ENCODE results near the gene HIGD1B. TPM values are rescaled to one million over a fixed set of nuclear protein-coding genes. Genes with fewer than 3 reads are reported as not detected.

Gene HIGD1B
- polyA plus RNA-seq, 1 donor from 2014 or later = not detected

GRCh38 chr17:44840936-44841335, 6.7 kb upstream of the HIGD1B start:
- Histone ChIP-seq H4K20me1 (ENCODE audit: insufficient read depth) (no peaks in the 10 kb centered on the region), H3K4me3 (ENCODE audit: low read length) (no peak overlapping the region), H3K9ac (ENCODE audit: low read length) (no peak overlapping the region), H3K4me2 (ENCODE audit: low read length) (no peak overlapping the region), H3K27ac (ENCODE audit: low read length) (no peak overlapping the region), H2AFZ (ENCODE audit: low read depth, low read length) (no peak overlapping the region), H3K9me2 (ENCODE audit: insufficient read depth, low read length) (no peaks in the 10 kb centered on the region), H3K36me3 (ENCODE audit: insufficient read depth, low read length) (no peaks in the 10 kb centered on the region), H3K9me3 (ENCODE audit: low read length) (no peaks in the 10 kb centered on the region), H3K79me2 (replicated peaks; ENCODE audit: insufficient read depth, low read length) (no peaks in the 10 kb centered on the region), H3F3A (ENCODE audit: insufficient read depth, low read length, poor library complexity, severe bottlenecking) (no peaks in the 10 kb centered on the region), H3K27me3 (ENCODE audit: insufficient read depth, low read depth, low read length) (no peaks in the 10 kb centered on the region)
- TF ChIP-seq RAD21 (conservative IDR thresholded peaks at IDR 0.05) = no peak
- no peak for TF ChIP-seq MXI1 (conservative IDR thresholded peaks at IDR 0.05; ENCODE audit: poor library complexity, severe bottlenecking)
- no peak for TF ChIP-seq EZH2 (IDR thresholded peaks at IDR 0.05; ENCODE audit: borderline replicate concordance, insufficient read depth, low read length, poor library complexity, severe bottlenecking)
- no peak for TF ChIP-seq CTCF (IDR thresholded peaks at IDR 0.05; ENCODE audit: poor library complexity, severe bottlenecking)
- TF ChIP-seq SMC3 (conservative IDR thresholded peaks at IDR 0.05; ENCODE audit: poor library complexity) = no peak
- no peak for TF ChIP-seq REST (IDR thresholded peaks at IDR 0.05; ENCODE audit: borderline replicate concordance)
- no peak for TF ChIP-seq TAF1 (IDR thresholded peaks at IDR 0.05; ENCODE audit: low read depth)
- TF ChIP-seq POLR2AphosphoS5 (IDR thresholded peaks at IDR 0.05) = no peak

- Histone ChIP-seq H3K36me3 (ENCODE audit: insufficient read depth, low read length) (no peaks in the 10 kb centered on the region), H3K27me3 (ENCODE audit: insufficient read depth, low read depth, low read length) (no peaks in the 10 kb centered on the region), H3K9me2 (ENCODE audit: insufficient read depth, low read length) (no peaks in the 10 kb centered on the region), H3K9ac (ENCODE audit: low read length) (no peak overlapping the region), H3K9me3 (ENCODE audit: low read length) (no peaks in the 10 kb centered on the region), H3K4me3 (ENCODE audit: low read length) (no peak overlapping the region), H3F3A (ENCODE audit: insufficient read depth, low read length, poor library complexity, severe bottlenecking) (no peaks in the 10 kb centered on the region), H3K27ac (ENCODE audit: low read length) (no peak overlapping the region), H3K4me2 (ENCODE audit: low read length) (no peak overlapping the region), H2AFZ (ENCODE audit: low read depth, low read length) (no peak overlapping the region), H3K79me2 (replicated peaks; ENCODE audit: insufficient read depth, low read length) (no peaks in the 10 kb centered on the region), H4K20me1 (ENCODE audit: insufficient read depth) (no peaks in the 10 kb centered on the region)
- no peak for TF ChIP-seq RAD21 (conservative IDR thresholded peaks at IDR 0.05)
- TF ChIP-seq POLR2AphosphoS5 (IDR thresholded peaks at IDR 0.05) = no peak
- no peak for TF ChIP-seq MXI1 (conservative IDR thresholded peaks at IDR 0.05; ENCODE audit: poor library complexity, severe bottlenecking)
- TF ChIP-seq EZH2 (IDR thresholded peaks at IDR 0.05; ENCODE audit: borderline replicate concordance, insufficient read depth, low read length, poor library complexity, severe bottlenecking) = no peak
- no peak for TF ChIP-seq REST (IDR thresholded peaks at IDR 0.05; ENCODE audit: borderline replicate concordance)
- no peak for TF ChIP-seq SMC3 (conservative IDR thresholded peaks at IDR 0.05; ENCODE audit: poor library complexity)
- no peak for TF ChIP-seq EP300 (conservative IDR thresholded peaks at IDR 0.05; ENCODE audit: poor library complexity, severe bottlenecking)
Measured at GRCh38 chr17:44842748-44843147, 4.9 kb upstream of the HIGD1B start.

Data from neural cell (in vitro differentiated cells).